Heart left ventricle (tissue), 13 donors: Measurements from ENCODE around the gene IQCH.

Experiments used
- POLR2A ChIP-seq, 2 donors: fragments of 450-650 bp; IDR thresholded peaks; one replicate each; pipeline ENCODE4 v1.6.1; 2017; ENCODE audit warnings: antibody characterized with exemption in 2 of 2, mild to moderate bottlenecking in 2 of 2, moderate library complexity in 2 of 2
- TF ChIP-seq, protein P1 (sequence below), 12 donors: fragments of 200-600 bp; sonication (generic) in 4 of 12; IDR thresholded peaks; one replicate each; pipeline versions ENCODE4 v1.5.0 to v1.8.0; 2018 to 2022; ENCODE audit warnings: antibody characterized with exemption in 12 of 12, mild to moderate bottlenecking in 5 of 12
- donor health status: ischemic (EF 13 %, LVEDD 7.1; RV severe dilation, severe dysfunction).
- donor health status: DM: no; HTN: yes; CAD: no.
- donor health status: DM: no; HTN: no; CAD: no.
- donor health status: ischemic (EF 25% LVEDD 6.9; RV normal size, moderate dysfunction).
- donor health status: ischemic (EF 25% LVEDD 5.7; RV mildly dilated, moderate dysfunction).
- donor health status: ischemic (EF 35%, LVEDD 5.7; RV mildly dilated, moderate dysfunction).
- donor health status: nonischemic (EF 11% LVEDD 7.7; RV severe dilation, severe dysfunction).
- donor health status: DM: yes; HTN: yes; CAD: no.
- donor health status: PGD.
- donor health status: ischemic (EF 29% LVEDD 5.4; RV normal size, mild dysfunction).
- donor health status: nonischemic (EF 23%, LVEDD 6.1; RV moderate dilation, normal function).

DNA sequence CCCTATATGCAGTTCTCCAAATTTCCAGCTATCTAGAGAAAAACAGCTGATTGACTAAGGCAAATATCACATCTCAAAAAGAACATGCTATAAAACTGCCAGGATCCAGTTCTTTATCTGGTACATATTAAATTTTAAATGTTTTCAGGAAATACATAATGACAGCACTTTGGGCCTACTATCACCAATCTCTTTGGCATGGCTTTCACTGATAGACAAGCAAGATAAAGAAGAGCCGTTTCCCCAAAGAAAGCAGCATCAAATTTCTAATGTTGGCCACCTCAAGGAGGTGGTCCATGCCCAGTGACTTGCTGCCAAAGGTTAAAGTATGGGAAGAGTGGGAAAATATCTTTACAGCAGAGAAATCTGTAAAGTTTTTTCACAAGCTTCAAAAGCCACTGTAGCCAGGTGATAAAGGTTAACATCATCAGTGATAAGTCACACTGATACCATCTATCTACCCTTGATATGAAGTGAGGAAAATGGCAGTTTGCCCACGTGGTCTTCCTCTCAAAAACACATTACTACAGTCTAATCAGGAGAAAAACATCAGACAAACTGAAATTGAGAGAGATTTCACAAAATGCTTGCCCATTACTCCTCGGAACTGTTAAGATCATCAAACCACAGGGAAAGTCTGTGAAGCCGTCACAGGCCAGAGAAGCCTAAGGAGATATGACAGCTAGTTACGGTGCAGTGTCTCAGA lies 220.0 kb downstream of the IQCH start:
- TF ChIP-seq, protein P1, sequence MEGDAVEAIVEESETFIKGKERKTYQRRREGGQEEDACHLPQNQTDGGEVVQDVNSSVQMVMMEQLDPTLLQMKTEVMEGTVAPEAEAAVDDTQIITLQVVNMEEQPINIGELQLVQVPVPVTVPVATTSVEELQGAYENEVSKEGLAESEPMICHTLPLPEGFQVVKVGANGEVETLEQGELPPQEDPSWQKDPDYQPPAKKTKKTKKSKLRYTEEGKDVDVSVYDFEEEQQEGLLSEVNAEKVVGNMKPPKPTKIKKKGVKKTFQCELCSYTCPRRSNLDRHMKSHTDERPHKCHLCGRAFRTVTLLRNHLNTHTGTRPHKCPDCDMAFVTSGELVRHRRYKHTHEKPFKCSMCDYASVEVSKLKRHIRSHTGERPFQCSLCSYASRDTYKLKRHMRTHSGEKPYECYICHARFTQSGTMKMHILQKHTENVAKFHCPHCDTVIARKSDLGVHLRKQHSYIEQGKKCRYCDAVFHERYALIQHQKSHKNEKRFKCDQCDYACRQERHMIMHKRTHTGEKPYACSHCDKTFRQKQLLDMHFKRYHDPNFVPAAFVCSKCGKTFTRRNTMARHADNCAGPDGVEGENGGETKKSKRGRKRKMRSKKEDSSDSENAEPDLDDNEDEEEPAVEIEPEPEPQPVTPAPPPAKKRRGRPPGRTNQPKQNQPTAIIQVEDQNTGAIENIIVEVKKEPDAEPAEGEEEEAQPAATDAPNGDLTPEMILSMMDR (IDR thresholded peaks at IDR 0.05), result no peak
- no peak for TF ChIP-seq POLR2A (IDR thresholded peaks at IDR 0.05)
